GM18520 (cell line): ENCODE data around the gene ENO2.
"Not testable (repeated sequence)": the region's sequence is repeated elsewhere in the genome, so short reads cannot be mapped to it uniquely, and the experiment has no call there.

Experiments
- ATAC-seq: cut with Tn5 transposase; IDR thresholded peaks from one replicate; pipeline ENCODE4 v1.9.1; 2021; ENCODE audit not compliant: unreplicated experiment

The ENO2 gene

GRCh38 chr12:6886206-6886999 is 28.0 kb upstream of the ENO2 start:
- ATAC-seq: not testable (repeated sequence)

GRCh38 chr12:6887460-6887859 is 26.9 kb upstream of the ENO2 start:
- ATAC-seq: no peak

- ATAC-seq: no peak
Observed at GRCh38 chr12:6888360-6888759, 26.0 kb upstream of the ENO2 start.

GRCh38 chr12:6888794-6889193 is 25.6 kb upstream of the ENO2 start:
- not testable (repeated sequence) for ATAC-seq

GRCh38 chr12:6889775-6890573 is 24.4 kb upstream of the ENO2 start:
- ATAC-seq: not testable (repeated sequence)

- peak; percentile 99 for ATAC-seq
Observed at GRCh38 chr12:6890789-6891645, 23.4 kb upstream of the ENO2 start.

GRCh38 chr12:6891646-6892001 is 22.8 kb upstream of the ENO2 start:
- no peak for ATAC-seq

- ATAC-seq: not testable (repeated sequence)
Observed at GRCh38 chr12:6892683-6893082, 21.7 kb upstream of the ENO2 start.

GRCh38 chr12:6894321-6894720 is 20.1 kb upstream of the ENO2 start:
- ATAC-seq: no peak

GRCh38 chr12:6896846-6897435 is 17.4 kb upstream of the ENO2 start:
- ATAC-seq: no peak

- no peak for ATAC-seq
Observed at GRCh38 chr12:6899427-6899826, 15.0 kb upstream of the ENO2 start.

GRCh38 chr12:6899837-6900519 is 14.4 kb upstream of the ENO2 start:
- no peak for ATAC-seq

GRCh38 chr12:6902448-6902847 is 11.9 kb upstream of the ENO2 start:
- ATAC-seq: no peak

- no peak for ATAC-seq
Observed at GRCh38 chr12:6903722-6904121, 10.7 kb upstream of the ENO2 start.

GRCh38 chr12:6904280-6905276 is 9.8 kb upstream of the ENO2 start, which contains the start of gene LRRC23:
LRRC23 (plus strand) TSS chr12:6904822; CDS start chr12:6905634, 812 bp downstream.
- ATAC-seq: peak; percentile 76

- no peak for ATAC-seq
Observed at GRCh38 chr12:6905414-6906040, 8.9 kb upstream of the ENO2 start.

- not testable (repeated sequence) for ATAC-seq
Observed at GRCh38 chr12:6908141-6908540, 6.2 kb upstream of the ENO2 start.

GRCh38 chr12:6909421-6910145 is 4.8 kb upstream of the ENO2 start:
- ATAC-seq: no peak
